SK-N-SH (cell line): ENCODE results near the gene KIF16B.

Experiments
- CHD2 ChIP-seq: fragments of 150-350 bp; IDR thresholded peaks from 2 replicates; pipeline ENCODE4 v1.6.1; 2018; ENCODE audit warnings: low read length; ENCODE audit not compliant: partially characterized antibody
- CTCF ChIP-seq: fragments of 200-600 bp; sonication (generic); IDR thresholded peaks from 2 replicates; pipeline ENCODE4 v1.6.1; 2017; ENCODE audit warnings: antibody characterized with exemption, mild to moderate bottlenecking, moderate library complexity
- EP300 ChIP-seq, 2 experiments: IDR thresholded peaks; 2 replicates each; pipeline versions ENCODE4 v1.4.0 to v1.6.1; 2012; ENCODE audit warnings: borderline replicate concordance in 1 of 2, low read depth in 1 of 2, low read length in 1 of 2
- EZH2phosphoT487 ChIP-seq: fragments of 200-600 bp; sonication (generic); IDR thresholded peaks from 2 replicates; pipeline ENCODE4 v1.6.1; 2017; ENCODE audit warnings: low read depth, mixed run types, mild to moderate bottlenecking, antibody characterized with exemption, moderate library complexity, borderline replicate concordance
- JUND ChIP-seq: IDR thresholded peaks from 2 replicates; pipeline ENCODE4 v1.4.0; 2012
- MAX ChIP-seq: IDR thresholded peaks from 2 replicates; pipeline ENCODE4 v1.4.0; 2012; ENCODE audit warnings: low read depth
- MXI1 ChIP-seq: IDR thresholded peaks from 2 replicates; pipeline ENCODE4 v1.6.1; 2012; ENCODE audit warnings: mild to moderate bottlenecking, low read depth, low read length, improper control_type of control experiment
- POLR2AphosphoS5 ChIP-seq: IDR thresholded peaks from 2 replicates; pipeline ENCODE4 v1.6.1; 2012; ENCODE audit warnings: low read depth, low read length
- RAD21 ChIP-seq: IDR thresholded peaks from 2 replicates; pipeline ENCODE4 v1.6.1; 2012; ENCODE audit warnings: mild to moderate bottlenecking, low read length
- TAF1 ChIP-seq: IDR thresholded peaks from 2 replicates; pipeline ENCODE4 v1.6.1; 2012; ENCODE audit warnings: low read depth, mild to moderate bottlenecking, low read length, moderate library complexity, borderline replicate concordance

- TF ChIP-seq CTCF (no peak), EZH2phosphoT487 (no peak), TAF1 (no peak), EP300 (IDR thresholded peaks at IDR 0.05; ENCODE audit: borderline replicate concordance in 1 of 2, low read depth in 1 of 2, low read length in 1 of 2) (no peak), MAX (no peak), JUND (no peak), MXI1 (no peak), POLR2AphosphoS5 (no peak), CHD2 (no peak), RAD21 (no peak)
These were observed 39.5 kb upstream of the KIF16B start for GRCh38 chr20:16612706-16613105.
